Embryonic facial prominence (tissue), 1 donor: ENCODE measurements around the gene PGM1.

Source experiments
- DNase-seq: peaks from one replicate; pipeline ENCODE4 v3.0.0-alpha.2; 2016; ENCODE audit errors: extremely low spot score

Gene PGM1

GRCh38 chr1:63665824-63666223 lies 72.6 kb downstream of the PGM1 start:
- no peak for DNase-seq

- DNase-seq: no peak
Measured at GRCh38 chr1:63668298-63668697, 75.1 kb downstream of the PGM1 start.

- DNase-seq: no peak
Measured at GRCh38 chr1:63669151-63669961, 76.1 kb downstream of the PGM1 start.

GRCh38 chr1:63670164-63670563 lies 77.0 kb downstream of the PGM1 start:
- DNase-seq: no peak

GRCh38 chr1:63671514-63671913 lies 78.3 kb downstream of the PGM1 start:
- no peak for DNase-seq

- no peak for DNase-seq
Measured at GRCh38 chr1:63674238-63674864, 81.1 kb downstream of the PGM1 start.

GRCh38 chr1:63674865-63675419 lies 81.7 kb downstream of the PGM1 start:
- no peak for DNase-seq

GRCh38 chr1:63675420-63675931 lies 82.3 kb downstream of the PGM1 start:
- DNase-seq: no peak

GRCh38 chr1:63677497-63677896 lies 84.3 kb downstream of the PGM1 start:
- DNase-seq: no peak

GRCh38 chr1:63678200-63678599 lies 85.0 kb downstream of the PGM1 start:
- no peak for DNase-seq

- DNase-seq: no peak
Measured at GRCh38 chr1:63679076-63679475, 85.9 kb downstream of the PGM1 start.

- no peak for DNase-seq
Measured at GRCh38 chr1:63679589-63679988, 86.4 kb downstream of the PGM1 start.

GRCh38 chr1:63682936-63683335 lies 89.7 kb downstream of the PGM1 start:
- no peak for DNase-seq

GRCh38 chr1:63683759-63684158 lies 90.5 kb downstream of the PGM1 start:
- no peak for DNase-seq

GRCh38 chr1:63686696-63687095 lies 93.5 kb downstream of the PGM1 start:
- DNase-seq: no peak

- DNase-seq: no peak
Measured at GRCh38 chr1:63688302-63688890, 95.2 kb downstream of the PGM1 start.

GRCh38 chr1:63690966-63691700 lies 97.9 kb downstream of the PGM1 start:
- DNase-seq: no peak

- DNase-seq: peak; percentile 87
Measured at GRCh38 chr1:63691701-63692425, 98.7 kb downstream of the PGM1 start.

GRCh38 chr1:63693944-63694571 lies 100.8 kb downstream of the PGM1 start:
- no peak for DNase-seq

GRCh38 chr1:63698001-63698838 lies 105.0 kb downstream of the PGM1 start:
- no peak for DNase-seq
